GM08714 (cell line): ENCODE measurements around the gene CNIH4.
"Not testable (repeated sequence)": the region's sequence is repeated elsewhere in the genome, so short reads cannot be mapped to it uniquely, and the experiment has no call there.

Experiments
- H3K4me3 ChIP-seq: fragments of 200-500 bp; sonication (Bioruptor generic); 2 replicates; pipeline ENCODE4 v1.5.1; 2014; ENCODE audit warnings: mild to moderate bottlenecking, low read length, inconsistent platforms
- ZNF274 ChIP-seq: IDR thresholded peaks from 2 replicates; pipeline ENCODE4 v1.6.1; 2012; ENCODE audit warnings: mild to moderate bottlenecking, low read depth, low read length

Gene CNIH4

GRCh38 chr1:224404916-224405603 lies 48.4 kb downstream of the CNIH4 start:
- no peak overlapping the region for H3K4me3 ChIP-seq
- TF ChIP-seq ZNF274, result no peak

DNA sequence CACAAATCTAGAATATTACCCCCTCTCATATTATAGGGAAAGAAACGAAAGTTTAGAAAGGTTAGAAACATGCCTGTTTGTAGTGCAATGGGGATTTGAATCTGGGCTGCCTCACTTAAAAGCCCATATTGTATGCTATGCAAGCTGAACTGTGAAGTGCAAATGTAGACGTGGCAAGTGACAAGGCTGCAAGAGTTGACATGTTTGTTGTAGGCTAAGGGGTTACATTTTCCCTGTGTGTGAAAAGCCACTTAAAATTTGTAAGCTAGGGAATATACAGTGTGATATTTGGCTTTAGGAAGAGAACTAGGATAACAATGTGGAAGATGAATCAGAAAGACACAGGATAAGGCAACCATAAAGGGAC lies 48.9 kb downstream of the CNIH4 start:
- TF ChIP-seq ZNF274, result no peak
- H3K4me3 ChIP-seq, result no peak overlapping the region

DNA sequence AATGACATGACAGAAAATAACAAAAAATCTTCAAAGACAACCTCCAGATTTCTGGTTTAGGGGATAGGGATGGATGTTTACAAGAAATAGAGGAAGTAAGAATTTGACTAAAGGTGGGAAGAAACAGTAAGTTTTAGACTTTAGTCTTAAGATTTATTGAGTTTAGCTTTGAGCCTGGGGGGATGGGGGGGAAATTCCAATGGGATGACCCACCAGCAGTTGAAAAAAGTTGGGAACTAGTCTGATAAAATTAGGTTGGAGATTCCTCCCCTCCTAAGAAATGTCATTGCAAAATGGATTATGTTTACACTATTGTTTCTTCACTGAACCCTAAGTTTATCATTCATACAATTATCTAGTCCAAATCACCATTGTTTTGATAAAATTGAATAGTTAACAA lies 49.5 kb downstream of the CNIH4 start:
- no peak overlapping the region for H3K4me3 ChIP-seq
- no peak for TF ChIP-seq ZNF274

DNA sequence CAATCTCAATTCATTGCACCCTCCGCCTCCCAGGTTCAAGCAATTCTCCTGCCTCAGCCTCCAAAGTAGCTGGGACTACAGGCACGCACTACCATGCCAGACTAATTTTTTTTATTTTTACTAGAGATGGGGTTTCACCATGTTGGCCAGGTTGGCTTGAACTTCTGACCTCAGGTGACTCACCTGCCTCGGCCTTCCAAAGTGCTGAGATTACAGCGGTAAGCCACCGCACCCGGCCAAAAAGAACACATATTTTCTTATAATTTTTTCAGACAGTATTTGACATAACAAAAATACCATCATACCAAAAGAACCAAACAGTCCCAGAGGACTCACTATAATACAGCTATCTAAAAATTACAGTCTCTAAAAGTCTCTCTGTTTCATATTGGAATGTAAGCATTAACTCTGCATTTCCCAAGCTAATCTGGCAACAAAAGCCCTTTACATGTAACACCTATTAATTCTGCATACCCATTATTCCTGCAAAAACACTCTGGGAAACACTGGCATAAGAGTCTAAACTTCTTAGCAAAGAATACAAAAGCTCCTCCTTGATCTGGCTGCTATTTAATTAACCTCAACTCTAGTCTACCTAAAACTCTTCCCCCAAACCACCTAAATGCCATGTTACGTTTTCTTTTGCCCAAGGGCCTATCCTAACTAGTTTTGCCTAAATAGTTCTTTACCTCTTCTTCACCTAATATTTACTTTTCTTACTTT lies 51.1 kb downstream of the CNIH4 start:
- no peak overlapping the region for H3K4me3 ChIP-seq
- no peak for TF ChIP-seq ZNF274

- TF ChIP-seq ZNF274, result no peak
- H3K4me3 ChIP-seq, result no peak overlapping the region
Observed at GRCh38 chr1:224408294-224408590, 51.6 kb downstream of the CNIH4 start.

- H3K4me3 ChIP-seq, result no peak overlapping the region
- no peak for TF ChIP-seq ZNF274
Observed at GRCh38 chr1:224411766-224412165, 55.1 kb downstream of the CNIH4 start.

DNA sequence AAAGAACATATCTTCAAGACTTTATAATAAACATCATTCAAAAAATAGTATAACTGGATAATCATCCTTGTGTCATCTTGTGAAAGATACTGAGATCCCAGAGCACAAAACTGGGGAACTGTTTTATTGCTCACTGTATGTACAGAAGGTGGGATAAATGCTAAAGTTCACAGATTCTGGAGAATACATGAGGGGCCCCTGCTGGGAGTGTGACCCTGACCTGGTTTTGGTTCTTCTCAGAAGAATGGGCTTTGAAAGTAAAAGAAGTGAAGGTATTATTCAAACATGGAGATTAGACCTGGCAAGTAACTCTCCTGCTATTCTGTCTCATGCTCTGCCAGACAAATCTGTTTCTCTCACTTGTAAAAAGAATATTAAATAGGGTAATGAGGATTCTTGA lies 63.4 kb downstream of the CNIH4 start:
- H3K4me3 ChIP-seq, result no peak overlapping the region
- TF ChIP-seq ZNF274, result no peak

- H3K4me3 ChIP-seq, result no peak overlapping the region; the same call in 1 of the 2 replicates
- no peak for TF ChIP-seq ZNF274
Observed at GRCh38 chr1:224425279-224425884, 68.7 kb downstream of the CNIH4 start.

DNA sequence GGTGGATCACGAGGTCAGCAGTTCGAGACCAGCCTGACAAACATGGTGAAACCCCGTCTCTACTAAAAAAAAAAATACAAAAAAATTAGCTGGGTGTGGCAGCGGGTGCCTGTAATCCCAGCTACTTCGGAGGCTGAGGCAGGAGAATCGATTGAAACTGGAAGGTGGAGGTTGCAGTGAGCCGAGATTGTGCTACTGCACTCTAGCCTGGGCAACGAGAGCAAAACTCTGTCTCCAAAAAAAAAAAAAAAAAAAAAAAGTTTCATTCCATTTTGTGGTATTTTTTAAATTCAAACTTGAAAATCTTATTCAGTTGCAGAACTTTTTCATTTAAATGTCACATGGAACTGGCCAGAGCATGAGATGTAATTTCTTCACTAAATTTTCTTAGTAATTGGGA lies 70.2 kb downstream of the CNIH4 start:
- not testable (repeated sequence) for H3K4me3 ChIP-seq

DNA sequence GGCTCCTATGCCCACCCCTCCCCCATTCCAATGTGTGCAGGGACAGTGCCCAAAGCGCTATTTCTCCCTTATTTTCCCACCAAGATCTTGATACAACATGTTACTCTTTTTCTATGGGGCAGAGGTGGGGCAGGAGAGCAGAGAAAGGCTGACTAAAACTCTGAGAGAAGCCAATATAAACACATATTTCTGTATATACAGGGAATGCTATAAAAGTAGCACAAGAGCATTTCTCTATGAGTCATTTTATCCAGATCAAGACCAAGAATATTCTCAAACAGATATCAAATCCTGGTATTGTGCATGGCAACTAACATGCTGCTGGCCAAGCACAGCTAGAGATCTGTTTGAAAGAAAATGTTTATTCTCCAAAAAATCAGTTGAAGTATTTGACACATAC lies 70.7 kb downstream of the CNIH4 start:
- no peak overlapping the region for H3K4me3 ChIP-seq
- TF ChIP-seq ZNF274, result no peak

DNA sequence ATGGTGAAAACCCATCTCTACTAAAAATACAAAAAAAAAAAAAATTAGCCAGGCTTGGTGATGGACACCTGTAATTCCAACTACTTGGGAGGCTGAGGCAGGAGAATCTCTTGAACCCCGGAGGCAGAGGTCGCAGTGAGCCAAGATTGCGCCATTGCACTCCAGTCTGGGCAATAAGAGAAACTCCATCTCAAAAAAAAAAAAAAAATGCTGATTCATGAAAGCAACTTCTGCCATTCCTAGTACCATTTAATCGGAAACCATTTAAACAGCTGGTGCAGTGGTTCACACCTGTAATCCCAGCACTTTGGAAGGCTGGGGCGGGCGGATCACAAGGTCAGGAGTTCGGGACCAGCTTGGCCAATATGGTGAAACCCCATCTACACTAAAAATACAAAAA lies 72.0 kb downstream of the CNIH4 start:
- H3K4me3 ChIP-seq, result not testable (repeated sequence)
